ENCODE results near the gene ARHGAP10. TPM values are rescaled to one million over a fixed set of nuclear protein-coding genes. Genes with fewer than 3 reads are reported as not detected.

Gene ARHGAP10
- total RNA-seq, 1 experiment from 2014 or later, result 11.7 TPM

DNA sequence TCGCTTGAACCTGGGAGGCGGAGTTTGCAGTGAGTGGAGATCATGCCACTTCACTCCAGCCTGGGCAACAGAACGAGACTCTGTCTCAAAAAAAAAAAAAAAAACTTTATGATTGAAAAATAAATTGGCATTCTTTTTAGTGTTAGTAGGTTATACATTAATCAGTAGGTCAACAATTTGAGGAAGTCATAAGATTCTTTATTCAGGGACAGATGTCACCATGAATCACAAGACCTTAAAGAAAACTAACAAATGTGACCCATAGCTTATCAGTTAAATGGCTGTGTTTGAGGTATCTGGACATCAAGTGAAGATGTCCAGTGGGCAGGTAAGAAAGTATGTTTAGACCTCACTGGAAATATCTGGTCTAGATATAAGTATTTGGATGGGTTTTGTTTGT lies 38.7 kb upstream of the ARHGAP10 start:
- in situ Hi-C loops (cut with HindIII; ENCODE audit: low pct_unique_long_range_greater_than_20kb, low sequenced_read_pairs), result no loop called here
- no peak overlapping the region for H3K27ac ChIP-seq (ENCODE audit: low read length)
- DNase-seq (ENCODE audit: low read depth, low spot score), result no peak

DNA sequence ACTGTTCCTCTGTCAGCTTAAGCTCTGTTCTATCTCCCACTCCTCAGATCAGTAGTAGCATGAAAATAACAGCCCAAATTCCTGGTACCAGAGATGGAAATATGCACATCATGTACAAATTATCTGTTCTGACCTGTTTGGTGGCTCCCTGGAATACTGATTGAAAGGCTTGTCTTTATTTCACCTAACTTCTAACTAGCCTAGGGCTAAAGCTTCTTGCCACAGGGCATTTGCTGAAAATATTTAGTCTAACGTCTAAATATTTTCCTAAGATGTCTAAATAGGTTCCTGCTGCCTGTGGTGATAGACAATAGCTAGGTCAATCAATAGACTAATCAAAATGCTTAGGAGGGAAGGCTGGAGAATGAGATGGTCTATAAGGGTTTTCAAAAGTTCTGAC lies 35.0 kb upstream of the ARHGAP10 start:
- no peaks in the 10 kb centered on the region for H3K9me3 ChIP-seq (ENCODE audit: control insufficient read depth, insufficient read depth, low read depth, low read length)
- H3K36me3 ChIP-seq (ENCODE audit: control insufficient read depth, insufficient read depth, low read length), result no peaks in the 10 kb centered on the region
- no TSS peak for BruUV-seq (replicated peaks)
- ChIA-PET POLR2A (no interaction called here), CTCF (no interaction called here)
- ATAC-seq (no peak), DNase-seq (ENCODE audit: low read depth, low spot score) (no peak)
- in situ Hi-C loops (cut with HindIII; ENCODE audit: low pct_unique_long_range_greater_than_20kb, low sequenced_read_pairs), result no loop called here
- intact Hi-C loops (cut with micrococcal nuclease; ENCODE audit: unreplicated experiment), result no loop called here
- no peaks in the 10 kb centered on the region for H3K4me1 ChIP-seq (ENCODE audit: control insufficient read depth, insufficient read depth, low read length)
- H3K4me3 ChIP-seq (ENCODE audit: low read depth in 2 of 2, low read length in 2 of 2), result no peak overlapping the region
- no peak for TF ChIP-seq TCF7L2 (IDR thresholded peaks at IDR 0.05; ENCODE audit: low read depth, low read length)
- TF ChIP-seq SIN3A (IDR thresholded peaks at IDR 0.05; ENCODE audit: borderline replicate concordance, insufficient read depth, low read depth, low read length), result no peak
- TF ChIP-seq POLR2AphosphoS5 (IDR thresholded peaks at IDR 0.05; ENCODE audit: low read depth, low read length), result no peak
- TF ChIP-seq, protein P1, sequence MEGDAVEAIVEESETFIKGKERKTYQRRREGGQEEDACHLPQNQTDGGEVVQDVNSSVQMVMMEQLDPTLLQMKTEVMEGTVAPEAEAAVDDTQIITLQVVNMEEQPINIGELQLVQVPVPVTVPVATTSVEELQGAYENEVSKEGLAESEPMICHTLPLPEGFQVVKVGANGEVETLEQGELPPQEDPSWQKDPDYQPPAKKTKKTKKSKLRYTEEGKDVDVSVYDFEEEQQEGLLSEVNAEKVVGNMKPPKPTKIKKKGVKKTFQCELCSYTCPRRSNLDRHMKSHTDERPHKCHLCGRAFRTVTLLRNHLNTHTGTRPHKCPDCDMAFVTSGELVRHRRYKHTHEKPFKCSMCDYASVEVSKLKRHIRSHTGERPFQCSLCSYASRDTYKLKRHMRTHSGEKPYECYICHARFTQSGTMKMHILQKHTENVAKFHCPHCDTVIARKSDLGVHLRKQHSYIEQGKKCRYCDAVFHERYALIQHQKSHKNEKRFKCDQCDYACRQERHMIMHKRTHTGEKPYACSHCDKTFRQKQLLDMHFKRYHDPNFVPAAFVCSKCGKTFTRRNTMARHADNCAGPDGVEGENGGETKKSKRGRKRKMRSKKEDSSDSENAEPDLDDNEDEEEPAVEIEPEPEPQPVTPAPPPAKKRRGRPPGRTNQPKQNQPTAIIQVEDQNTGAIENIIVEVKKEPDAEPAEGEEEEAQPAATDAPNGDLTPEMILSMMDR (IDR thresholded peaks at IDR 0.05), result no peak
- TF ChIP-seq, protein P2, sequence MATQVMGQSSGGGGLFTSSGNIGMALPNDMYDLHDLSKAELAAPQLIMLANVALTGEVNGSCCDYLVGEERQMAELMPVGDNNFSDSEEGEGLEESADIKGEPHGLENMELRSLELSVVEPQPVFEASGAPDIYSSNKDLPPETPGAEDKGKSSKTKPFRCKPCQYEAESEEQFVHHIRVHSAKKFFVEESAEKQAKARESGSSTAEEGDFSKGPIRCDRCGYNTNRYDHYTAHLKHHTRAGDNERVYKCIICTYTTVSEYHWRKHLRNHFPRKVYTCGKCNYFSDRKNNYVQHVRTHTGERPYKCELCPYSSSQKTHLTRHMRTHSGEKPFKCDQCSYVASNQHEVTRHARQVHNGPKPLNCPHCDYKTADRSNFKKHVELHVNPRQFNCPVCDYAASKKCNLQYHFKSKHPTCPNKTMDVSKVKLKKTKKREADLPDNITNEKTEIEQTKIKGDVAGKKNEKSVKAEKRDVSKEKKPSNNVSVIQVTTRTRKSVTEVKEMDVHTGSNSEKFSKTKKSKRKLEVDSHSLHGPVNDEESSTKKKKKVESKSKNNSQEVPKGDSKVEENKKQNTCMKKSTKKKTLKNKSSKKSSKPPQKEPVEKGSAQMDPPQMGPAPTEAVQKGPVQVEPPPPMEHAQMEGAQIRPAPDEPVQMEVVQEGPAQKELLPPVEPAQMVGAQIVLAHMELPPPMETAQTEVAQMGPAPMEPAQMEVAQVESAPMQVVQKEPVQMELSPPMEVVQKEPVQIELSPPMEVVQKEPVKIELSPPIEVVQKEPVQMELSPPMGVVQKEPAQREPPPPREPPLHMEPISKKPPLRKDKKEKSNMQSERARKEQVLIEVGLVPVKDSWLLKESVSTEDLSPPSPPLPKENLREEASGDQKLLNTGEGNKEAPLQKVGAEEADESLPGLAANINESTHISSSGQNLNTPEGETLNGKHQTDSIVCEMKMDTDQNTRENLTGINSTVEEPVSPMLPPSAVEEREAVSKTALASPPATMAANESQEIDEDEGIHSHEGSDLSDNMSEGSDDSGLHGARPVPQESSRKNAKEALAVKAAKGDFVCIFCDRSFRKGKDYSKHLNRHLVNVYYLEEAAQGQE (IDR thresholded peaks at IDR 0.05; ENCODE audit: insufficient read depth in 1 of 2, low read depth in 2 of 2, low read length in 1 of 2), result no peak
- H3K27ac ChIP-seq (ENCODE audit: low read length), result no peak overlapping the region
- H3K27me3 ChIP-seq (ENCODE audit: control insufficient read depth, insufficient read depth, low read length), result no peaks in the 10 kb centered on the region

More for the DNA sequence above, 38.7 kb upstream of the ARHGAP10 start:
- no peaks in the 10 kb centered on the region for H3K36me3 ChIP-seq (ENCODE audit: control insufficient read depth, insufficient read depth, low read length)
- ChIA-PET POLR2A (no interaction called here), CTCF (interaction anchor here (1.4 kb wide), 1 partner anchor 174 kb away, joined by 3 read pairs; no protein-coding TSS in a partner anchor)
- no peak overlapping the region for H3K4me3 ChIP-seq (ENCODE audit: low read depth in 2 of 2, low read length in 2 of 2)
- ATAC-seq, result no peak
- TF ChIP-seq, protein P2 (IDR thresholded peaks at IDR 0.05; ENCODE audit: insufficient read depth in 1 of 2, low read depth in 2 of 2, low read length in 1 of 2), result no peak
- TF ChIP-seq TCF7L2 (IDR thresholded peaks at IDR 0.05; ENCODE audit: low read depth, low read length) (no peak), POLR2AphosphoS5 (IDR thresholded peaks at IDR 0.05; ENCODE audit: low read depth, low read length) (no peak), SIN3A (IDR thresholded peaks at IDR 0.05; ENCODE audit: borderline replicate concordance, insufficient read depth, low read depth, low read length) (no peak)
- TF ChIP-seq, protein P1 (IDR thresholded peaks at IDR 0.05), result no peak
- H3K9me3 ChIP-seq (ENCODE audit: control insufficient read depth, insufficient read depth, low read depth, low read length), result no peaks in the 10 kb centered on the region
- no TSS peak for BruUV-seq (replicated peaks)
- intact Hi-C loops (cut with micrococcal nuclease; ENCODE audit: unreplicated experiment), result loop anchor here (5.0 kb wide), 1 partner anchor 174 kb away; no protein-coding TSS in a partner anchor
- H3K4me1 ChIP-seq (ENCODE audit: control insufficient read depth, insufficient read depth, low read length), result no peaks in the 10 kb centered on the region
- no peaks in the 10 kb centered on the region for H3K27me3 ChIP-seq (ENCODE audit: control insufficient read depth, insufficient read depth, low read length)

Data from Panc1 (cell line).